Upper lobe of right lung (tissue), 1 donor: ENCODE results near the gene SYNE1. TPM values are rescaled to one million over a fixed set of nuclear protein-coding genes. Genes with fewer than 3 reads are reported as not detected.
"Not testable (repeated sequence)": the region's sequence is repeated elsewhere in the genome, so short reads cannot be mapped to it uniquely, and the experiment has no call there.

Source experiments
- ATAC-seq: fragments of 200-7000 bp; cut with Tn5 transposase; one replicate; pipeline ENCODE4 v1.9.1; 2020; ENCODE audit warnings: mild to moderate bottlenecking, moderate library complexity
- DNase-seq: peaks from one replicate; pipeline ENCODE4 v3.0.0-alpha.2; 2020
- H3K27ac ChIP-seq: fragments of 200-600 bp; one replicate; pipeline ENCODE4 v1.8.0; 2022
- H3K27me3 ChIP-seq: fragments of 200-600 bp; one replicate; pipeline ENCODE4 v1.8.0; 2022; ENCODE audit warnings: mild to moderate bottlenecking
- H3K36me3 ChIP-seq: fragments of 200-600 bp; one replicate; pipeline ENCODE4 v1.8.0; 2022
- H3K4me1 ChIP-seq: fragments of 200-600 bp; one replicate; pipeline ENCODE4 v1.8.0; 2022
- H3K4me3 ChIP-seq: fragments of 200-600 bp; one replicate; pipeline ENCODE4 v1.8.0; 2022; ENCODE audit warnings: mild to moderate bottlenecking
- H3K9me3 ChIP-seq: fragments of 200-600 bp; one replicate; pipeline ENCODE4 v1.8.0; 2022
- CTCF ChIP-seq: fragments of 200-600 bp; IDR thresholded peaks from one replicate; pipeline ENCODE4 v1.8.0; 2022; ENCODE audit warnings: antibody characterized with exemption
- intact Hi-C: fragments of 100-400 bp; cut with DNase I; formaldehyde crosslinking; loops from one replicate; pipeline ENCODE4 v1.11.0; 2022
- long read RNA-seq: library from polyadenylated mRNA; unstranded; transcript quantifications from one replicate; pipeline ENCODE4 v2.0.0, GENCODE V29; 2021
- total RNA-seq: library from RNA; stranded (reverse); fragmentation: NEBNext Ultra II Directional; extraction: Animal tissue kit (Norgen Biotek cat#: 25700); gene quantifications from one replicate; pipeline ENCODE4 v1.2.1, GENCODE V29; 2021
- donor health status: DM: no; HTN: yes; CAD: no; lungs with severe emphysema.

SYNE1 gene
- 168 TPM for total RNA-seq
- long read RNA-seq, partial matches to known transcripts = 26 of 40 reads
- long read RNA-seq, other reads (novel, unspliced or antisense) = 14 of 40 reads

- Histone ChIP-seq H3K9me3 (no peaks in the 10 kb centered on the region), H3K27ac (peak within 1 kb of the TSS; percentile 66), H3K4me1 (peaks cover 19% of the 10 kb centered on the region), H3K4me3 (peak within 1 kb of the TSS; percentile 67), H3K36me3 (no peaks in the 10 kb centered on the region), H3K27me3 (no peaks in the 10 kb centered on the region)
- intact Hi-C loops = no loop called here
- TF ChIP-seq CTCF = no peak
- DNase-seq (no peak), ATAC-seq (peak; percentile 28)
Measured at GRCh38 chr6:152637296-152638047, at the start of gene SYNE1. Gene SYNE1 (minus strand): TSS chr6:152637362. CDS start chr6:152628331, 9,031 bp downstream.

- DNase-seq (no peak), ATAC-seq (no peak)
- intact Hi-C loops = no loop called here
- Histone ChIP-seq H3K27me3 (no peaks in the 10 kb centered on the region), H3K4me3 (no peak overlapping the region), H3K9me3 (no peaks in the 10 kb centered on the region), H3K27ac (no peak overlapping the region), H3K36me3 (no peaks in the 10 kb centered on the region), H3K4me1 (no peaks in the 10 kb centered on the region)
- TF ChIP-seq CTCF = no peak
Measured at GRCh38 chr6:152685819-152686218, 48.7 kb upstream of the SYNE1 start.

- H3K36me3 ChIP-seq, H3K27me3 ChIP-seq, intact Hi-C loops, H3K4me1 ChIP-seq, H3K9me3 ChIP-seq, H3K27ac ChIP-seq, ATAC-seq, H3K4me3 ChIP-seq, DNase-seq: not testable (repeated sequence)
Measured at GRCh38 chr6:152682935-152683334, 45.8 kb upstream of the SYNE1 start.

GRCh38 chr6:152682141-152682540 is 45.0 kb upstream of the SYNE1 start:
- Histone ChIP-seq H3K4me1 (no peaks in the 10 kb centered on the region), H3K4me3 (no peak overlapping the region), H3K27me3 (no peaks in the 10 kb centered on the region), H3K27ac (no peak overlapping the region), H3K36me3 (no peaks in the 10 kb centered on the region), H3K9me3 (no peaks in the 10 kb centered on the region)
- no peak for ATAC-seq
- DNase-seq = no peak
- intact Hi-C loops = no loop called here
- TF ChIP-seq CTCF = no peak

GRCh38 chr6:152680879-152681517 is 43.8 kb upstream of the SYNE1 start:
- ATAC-seq = no peak
- intact Hi-C loops = no loop called here
- no peak overlapping the region for H3K4me3 ChIP-seq
- H3K27ac ChIP-seq = no peak overlapping the region
- H3K36me3 ChIP-seq = no peaks in the 10 kb centered on the region
- TF ChIP-seq CTCF = no peak
- no peaks in the 10 kb centered on the region for H3K27me3 ChIP-seq
- no peak for DNase-seq
- H3K9me3 ChIP-seq = no peaks in the 10 kb centered on the region
- H3K4me1 ChIP-seq = no peaks in the 10 kb centered on the region

GRCh38 chr6:152680151-152680550 is 43.0 kb upstream of the SYNE1 start:
- no peaks in the 10 kb centered on the region for H3K4me1 ChIP-seq
- intact Hi-C loops = no loop called here
- DNase-seq (no peak), ATAC-seq (no peak)
- H3K9me3 ChIP-seq = no peaks in the 10 kb centered on the region
- H3K4me3 ChIP-seq = no peak overlapping the region
- TF ChIP-seq CTCF = no peak
- H3K27ac ChIP-seq = no peak overlapping the region
- no peaks in the 10 kb centered on the region for H3K27me3 ChIP-seq
- H3K36me3 ChIP-seq = no peaks in the 10 kb centered on the region
